IMR-90 (cell line): ENCODE results near the gene RNF2. TPM values are rescaled to one million over a fixed set of nuclear protein-coding genes. Genes with fewer than 3 reads are reported as not detected.

ENCODE experiments used
- ATAC-seq: fragments of 200-7000 bp; cut with Tn5 transposase; 2 replicates; pipeline ENCODE4 v1.9.1; 2020; ENCODE audit warnings: low read depth, mild to moderate bottlenecking, moderate library complexity
- BruUV-seq: library from RNA; stranded (reverse); fragments of 400-500 nt; replicated peaks from 2 replicates; lab custom pipeline; 2021; lab: Mats Ljungman, UMichigan
- CTCF ChIA-PET: fragments of 300-600 bp; formaldehyde crosslinking; extraction: SDS; loops from one replicate; lab custom pipeline; 2021; ENCODE audit warnings: antibody characterized with exemption; lab: Yijun Ruan, JAX
- POLR2A ChIA-PET: fragments of 300-600 bp; sonication (Branson Sonifier 250); formaldehyde crosslinking; loops from one replicate; lab custom pipeline; 2022; ENCODE audit warnings: antibody characterized with exemption; ENCODE audit not compliant: unreplicated experiment; lab: Charles Lee
- DNase-seq: peaks from one replicate; pipeline ENCODE4 v3.0.0; 2013
- H2AFZ ChIP-seq: replicated peaks from 2 replicates; pipeline ENCODE3; 2013; ENCODE audit warnings: low read length, mild to moderate bottlenecking; ENCODE audit not compliant: poor library complexity
- H2AK5ac ChIP-seq: 2 replicates; pipeline ENCODE4 v1.6.1; 2013; ENCODE audit warnings: low read depth, low read length, inconsistent platforms
- H2AK9ac ChIP-seq: replicated peaks from 2 replicates; pipeline ENCODE3; 2013; ENCODE audit warnings: mild to moderate bottlenecking, low read depth, low read length, moderate library complexity; ENCODE audit not compliant: poor library complexity
- H2BK120ac ChIP-seq: 2 replicates; pipeline ENCODE4 v1.6.1; 2013; ENCODE audit warnings: low read depth, low read length, inconsistent platforms
- H2BK15ac ChIP-seq: 3 replicates; pipeline ENCODE4 v1.6.1; 2013; ENCODE audit warnings: low read depth, low read length, inconsistent platforms
- H2BK20ac ChIP-seq: 2 replicates; pipeline ENCODE4 v1.6.1; 2013; ENCODE audit warnings: low read depth, mild to moderate bottlenecking, inconsistent platforms, low read length, moderate library complexity
- H2BK5ac ChIP-seq: 2 replicates; pipeline ENCODE4 v1.6.1; 2013; ENCODE audit warnings: mild to moderate bottlenecking, low read depth, low read length, inconsistent platforms; ENCODE audit not compliant: poor library complexity, severe bottlenecking
- H3K14ac ChIP-seq: replicated peaks from 2 replicates; pipeline ENCODE4 v1.6.1; 2013; ENCODE audit warnings: low read depth, low read length, inconsistent platforms
- H3K18ac ChIP-seq: 2 replicates; pipeline ENCODE4 v1.6.1; 2013; ENCODE audit warnings: low read depth, low read length, control low read depth
- H3K23ac ChIP-seq: 2 replicates; pipeline ENCODE4 v1.6.1; 2013; ENCODE audit warnings: low read depth, low read length, inconsistent platforms
- H3K27ac ChIP-seq: 2 replicates; pipeline ENCODE4 v1.5.1; 2013; ENCODE audit warnings: mild to moderate bottlenecking, control low read depth, low read length; ENCODE audit not compliant: insufficient read depth
- H3K27me3 ChIP-seq: 2 replicates; pipeline ENCODE4 v1.6.1; 2013; ENCODE audit warnings: low read length; ENCODE audit not compliant: control insufficient read depth, insufficient read depth
- H3K36me3 ChIP-seq: 2 replicates; pipeline ENCODE4 v1.6.1; 2013; ENCODE audit warnings: low read length, mixed read lengths; ENCODE audit not compliant: control insufficient read depth, insufficient read depth
- H3K4ac ChIP-seq: 2 replicates; pipeline ENCODE4 v1.6.1; 2013; ENCODE audit warnings: low read depth, low read length, inconsistent platforms
- H3K4me1 ChIP-seq: 2 replicates; pipeline ENCODE4 v1.6.1; 2013; ENCODE audit warnings: low read length, mixed read lengths; ENCODE audit not compliant: control insufficient read depth, insufficient read depth
- H3K4me2 ChIP-seq: 2 replicates; pipeline ENCODE4 v1.6.1; 2013; ENCODE audit warnings: low read depth, mild to moderate bottlenecking, control low read depth, low read length, moderate library complexity
- H3K4me3 ChIP-seq: 2 replicates; pipeline ENCODE4 v1.5.1; 2013; ENCODE audit warnings: low read depth, mild to moderate bottlenecking, control low read depth, low read length, moderate library complexity; ENCODE audit not compliant: insufficient read depth
- H3K56ac ChIP-seq: 2 replicates; pipeline ENCODE4 v1.6.1; 2013; ENCODE audit warnings: low read length, inconsistent platforms; ENCODE audit not compliant: insufficient read depth; ENCODE audit errors: extremely low read depth
- H3K79me1 ChIP-seq, 2 experiments: 2 replicates each; pipeline ENCODE4 v1.6.1; 2013; ENCODE audit warnings: low read length in 2 of 2, inconsistent platforms in 1 of 2, low read depth in 1 of 2
- H3K9ac ChIP-seq: 2 replicates; pipeline ENCODE4 v1.6.1; 2013; ENCODE audit warnings: low read depth, low read length, control low read depth
- H3K9me1 ChIP-seq: 2 replicates; pipeline ENCODE4 v1.6.1; 2013; ENCODE audit warnings: low read length, inconsistent platforms; ENCODE audit not compliant: insufficient read depth
- H3K9me3 ChIP-seq: 2 replicates; pipeline ENCODE4 v1.6.1; 2013; ENCODE audit warnings: low read length; ENCODE audit not compliant: control insufficient read depth, insufficient read depth
- H4K20me1 ChIP-seq: 2 replicates; pipeline ENCODE4 v1.6.1; 2013; ENCODE audit warnings: low read length, inconsistent platforms; ENCODE audit not compliant: insufficient read depth
- H4K5ac ChIP-seq: 2 replicates; pipeline ENCODE4 v1.6.1; 2013; ENCODE audit warnings: mild to moderate bottlenecking, low read depth, low read length, control low read depth
- H4K8ac ChIP-seq, 2 experiments: 2 replicates each; pipeline ENCODE4 v1.6.1; 2013; ENCODE audit warnings: low read depth in 2 of 2, low read length in 2 of 2, control low read depth in 1 of 2, inconsistent platforms in 1 of 2
- H4K91ac ChIP-seq: 2 replicates; pipeline ENCODE4 v1.6.1; 2013; ENCODE audit warnings: low read depth, low read length, inconsistent platforms; ENCODE audit not compliant: insufficient read depth
- BHLHE40 ChIP-seq: fragments of 150-350 bp; IDR thresholded peaks from 2 replicates; pipeline ENCODE4 v1.6.1; 2016; ENCODE audit warnings: mild to moderate bottlenecking, low read depth, low read length
- CTCF ChIP-seq: conservative IDR thresholded peaks from 2 replicates; pipeline ENCODE4 v1.5.1; 2012; ENCODE audit warnings: mild to moderate bottlenecking, low read depth, low read length, improper control_type of control experiment
- MAZ ChIP-seq: IDR thresholded peaks from 2 replicates; pipeline ENCODE4 v1.6.1; 2012; ENCODE audit warnings: low read depth, mild to moderate bottlenecking, low read length, improper control_type of control experiment, moderate library complexity, borderline replicate concordance
- NFE2L2 ChIP-seq: fragments of 150-350 bp; IDR thresholded peaks from 2 replicates; pipeline ENCODE4 v1.6.1; 2016; ENCODE audit warnings: low read depth, mild to moderate bottlenecking, low read length
- POLR2A ChIP-seq: IDR thresholded peaks from 2 replicates; pipeline ENCODE4 v1.6.1; 2012; ENCODE audit warnings: mild to moderate bottlenecking, low read depth, low read length
- RAD21 ChIP-seq: IDR thresholded peaks from 2 replicates; pipeline ENCODE4 v1.6.1; 2012; ENCODE audit warnings: low read length, improper control_type of control experiment
- RFX5 ChIP-seq: IDR thresholded peaks from 2 replicates; pipeline ENCODE4 v1.8.0; 2012; ENCODE audit warnings: low read depth, mild to moderate bottlenecking, low read length, moderate library complexity
- USF2 ChIP-seq: fragments of 150-350 bp; IDR thresholded peaks from 2 replicates; pipeline ENCODE4 v1.6.1; 2017; ENCODE audit warnings: mild to moderate bottlenecking, antibody characterized with exemption, low read length, low read depth
- WGBS, 2 experiments: methylation state at CpG; one replicate each; pipeline versions ENCODE4 v1.1.5 to v1.1.7; 2013; ENCODE audit warnings: missing lambda C conversion rate in 2 of 2; ENCODE audit not compliant: insufficient read length in 1 of 2; ENCODE audit errors: extremely low coverage in 2 of 2; 5-methylcytosine and 5-hydroxymethylcytosine counted together
- dilution Hi-C: fragments of 300-500 bp; cut with HindIII; formaldehyde crosslinking; loops from one replicate; pipeline ENCODE4 v1.14.3; 2018; ENCODE audit warnings: low sequenced_read_pairs; ENCODE audit not compliant: unreplicated experiment
- in situ Hi-C: fragments of 300-500 bp; cut with MboI; formaldehyde crosslinking; loops from 3 replicates; pipeline ENCODE4 v1.14.3; 2019; ENCODE audit warnings: low sequenced_read_pairs, inconsistent platforms, mixed read lengths
- intact Hi-C: fragments of 100-400 bp; cut with micrococcal nuclease; formaldehyde crosslinking; loops from 2 replicates; pipeline ENCODE4 v1.10.0; 2022
- polyA plus RNA-seq, 3 experiments: library from polyadenylated mRNA; depleted of rRNA; stranded (reverse); fragments of >200 nt; gene quantifications; 2 replicates each; pipeline ENCODE4 v1.2.3, GENCODE V29; 2012; ENCODE audit warnings: low replicate concordance in 1 of 3
- total RNA-seq: library from RNA; depleted of rRNA; stranded (reverse); fragments of >200 nt; gene quantifications from 2 replicates; pipeline ENCODE4 v1.2.3, GENCODE V29; 2012

The RNF2 gene
- total and polyA plus RNA-seq, 2 of the 4 experiments (the other 2 are of a cell fraction) = 22.6 to 48.8 TPM

- Histone ChIP-seq H3K9me3 (no peaks in the 10 kb centered on the region), H2BK20ac (no peak overlapping the region), H3K18ac (no peak overlapping the region), H3K4me1 (peaks cover 3% of the 10 kb centered on the region), H3K9me1 (peaks cover 4% of the 10 kb centered on the region), H3K4me3 (peak overlapping the region; percentile 96), H4K5ac (no peak overlapping the region), H3K4ac (no peak overlapping the region), H3K79me1 (peaks cover 15 to 49% of the 10 kb centered on the region in 2 experiments; a peak in 3 of 4 replicates), H3K56ac (no peak overlapping the region), H3K4me2 (peak overlapping the region; percentile 99), H2BK15ac (no peak overlapping the region), H3K27ac (no peak overlapping the region), H3K36me3 (no peaks in the 10 kb centered on the region), H3K9ac (peak overlapping the region; percentile 89; the same call in 1 of the 2 replicates), H3K14ac (0 out of 2 replicates have a peak overlapping the region, but pooled peaks have one; percentile 87), H4K8ac (no peak overlapping the region), H2BK120ac (no peak overlapping the region), H2AFZ (no peak overlapping the region), H3K27me3 (no peaks in the 10 kb centered on the region), H4K91ac (no peak overlapping the region), H2AK9ac (no peak overlapping the region), H2BK5ac (no peak overlapping the region), H4K20me1 (peaks cover 37% of the 10 kb centered on the region), H2AK5ac (no peak overlapping the region), H3K23ac (peak overlapping the region; percentile 84; the same call in 1 of the 2 replicates)
- DNase-seq (no peak), ATAC-seq (no peak)
- TF ChIP-seq POLR2A = no peak
- no peak for TF ChIP-seq CTCF
- no peak for TF ChIP-seq RAD21
- no peak for TF ChIP-seq NFE2L2
- no peak for TF ChIP-seq BHLHE40
- no peak for TF ChIP-seq USF2
- no peak for TF ChIP-seq MAZ
- TF ChIP-seq RFX5 = no peak
- in situ Hi-C loops = no loop called here
- dilution Hi-C loops = no loop called here
- WGBS, 2 experiments = no CpG with 5 or more reads among the region's 5 CpGs
- TSS peak; percentile 26 for BruUV-seq
- POLR2A ChIA-PET = interaction anchor here (0.6 kb wide), 1 partner anchor 40 kb away, joined by 3 read pairs; no protein-coding TSS in a partner anchor
- CTCF ChIA-PET = interaction anchor here (0.6 to 0.8 kb wide), 2 partner anchors 14 to 123 kb away, joined by 3 to 4 read pairs; no protein-coding TSS in a partner anchor
- intact Hi-C loops = loop anchor here (1.0 to 5.0 kb wide), 2 partner anchors 110 to 126 kb away; partner anchors contain the start of gene TRMT1L
Measured at GRCh38 chr1:185046668-185047067, 1.3 kb downstream of the RNF2 start.
